Measurements from ENCODE around the gene EDIL3.

EDIL3 gene

GRCh38 chr5:84149094-84149493 lies 235.6 kb downstream of the EDIL3 start:
- DNase-seq: no peak

DNA sequence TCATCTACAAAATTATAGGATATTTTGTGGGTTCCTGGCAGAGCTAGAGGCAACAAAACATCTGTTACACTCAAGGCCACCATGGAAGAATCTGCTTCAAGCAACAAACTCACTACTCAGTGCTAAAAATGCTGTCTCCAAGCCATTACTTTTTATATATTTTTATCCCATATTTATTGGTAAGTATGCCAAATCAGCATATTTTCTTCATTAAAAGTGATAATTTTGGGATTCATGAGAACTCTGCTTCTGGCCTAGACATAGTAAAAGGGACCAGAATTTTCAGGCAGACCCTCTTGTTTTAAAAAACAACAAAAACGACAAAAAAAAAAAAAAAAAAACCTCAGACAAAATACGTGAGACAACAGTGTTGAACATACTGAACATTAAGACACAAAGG lies 236.0 kb downstream of the EDIL3 start:
- DNase-seq: no peak

GRCh38 chr5:84137541-84137940 lies 247.1 kb downstream of the EDIL3 start:
- DNase-seq: no peak

DNA sequence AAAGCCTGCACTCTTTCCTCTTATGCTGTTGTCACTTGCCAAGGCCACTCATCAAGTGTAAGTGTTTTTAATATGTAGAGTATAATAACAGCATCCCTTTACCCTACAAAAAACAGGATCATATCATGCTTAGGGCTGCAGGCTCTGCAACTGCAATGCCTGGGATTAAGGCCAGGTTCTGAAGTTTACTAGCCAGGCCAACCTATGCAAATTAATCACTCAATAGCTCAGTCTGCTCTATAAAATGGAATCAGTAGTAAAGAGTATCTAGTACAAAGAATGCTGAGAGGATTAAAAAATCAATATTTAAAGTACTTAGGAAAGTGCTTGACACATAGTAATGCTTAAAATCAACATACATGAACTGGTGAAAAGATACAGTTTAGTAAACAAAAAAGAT lies 253.3 kb downstream of the EDIL3 start:
- DNase-seq: no peak

DNA sequence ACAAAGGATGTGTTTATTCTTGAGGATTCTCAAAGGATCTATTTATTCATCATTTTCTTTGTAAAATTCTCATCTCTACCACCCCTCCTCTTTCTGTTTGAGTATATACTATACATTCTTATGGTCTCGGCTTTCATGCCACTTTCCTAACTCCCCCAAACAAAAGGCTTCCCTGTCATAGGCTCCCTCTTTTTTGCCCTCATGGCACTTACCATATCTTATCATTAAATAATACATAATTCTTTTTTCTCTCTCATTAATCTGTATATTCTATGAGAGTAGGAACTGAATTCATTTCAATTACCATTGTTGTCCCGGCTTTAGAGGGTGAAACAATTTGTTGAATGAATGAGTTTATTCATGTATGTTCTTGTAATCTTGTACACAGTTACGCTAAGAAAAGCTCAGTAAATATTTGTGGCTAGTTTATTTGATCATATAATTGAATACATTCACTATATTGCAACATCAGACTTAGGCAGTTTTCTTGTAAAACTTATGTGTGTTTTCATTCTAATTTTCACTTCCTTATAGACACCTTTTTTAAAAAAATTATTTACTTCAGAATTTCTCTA lies 254.6 kb downstream of the EDIL3 start:
- DNase-seq: no peak

DNA sequence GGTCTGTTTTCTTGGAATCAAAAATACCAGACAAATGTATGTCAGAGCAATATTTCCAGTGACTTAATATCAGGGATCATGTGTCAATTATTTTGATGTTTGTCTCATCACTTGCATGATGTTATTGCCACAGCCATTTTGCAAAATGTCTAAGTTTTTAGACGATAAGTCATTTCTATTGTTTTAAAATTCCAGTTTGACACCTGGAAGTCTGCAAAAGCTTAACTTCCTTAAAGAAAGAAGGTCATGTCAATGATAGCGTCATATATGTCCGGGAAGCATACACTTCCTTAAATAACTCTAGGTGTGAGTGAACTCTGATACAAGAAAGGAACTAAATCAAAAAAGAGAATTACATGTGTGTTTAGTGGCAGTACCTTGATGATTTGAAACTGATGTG lies 259.5 kb downstream of the EDIL3 start:
- no peak for DNase-seq

DNA sequence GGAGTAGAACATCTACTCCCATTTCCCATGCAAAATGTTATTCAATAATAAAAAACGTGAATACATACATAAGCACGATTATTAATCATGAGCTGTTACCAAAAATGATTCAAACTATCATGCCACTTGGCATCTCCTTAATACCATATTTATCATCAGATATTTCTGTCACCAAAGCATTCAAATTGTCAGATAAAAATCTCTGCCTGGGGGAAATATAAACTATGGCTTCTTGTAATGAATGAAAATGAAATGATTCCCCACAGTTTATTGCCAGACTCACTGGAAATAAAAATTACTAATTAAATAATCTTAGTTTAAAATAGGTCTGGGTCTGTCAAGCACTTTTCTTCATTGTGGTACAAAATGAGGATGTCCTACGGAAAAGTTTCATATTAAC lies 265.4 kb downstream of the EDIL3 start:
- no peak for DNase-seq

DNA sequence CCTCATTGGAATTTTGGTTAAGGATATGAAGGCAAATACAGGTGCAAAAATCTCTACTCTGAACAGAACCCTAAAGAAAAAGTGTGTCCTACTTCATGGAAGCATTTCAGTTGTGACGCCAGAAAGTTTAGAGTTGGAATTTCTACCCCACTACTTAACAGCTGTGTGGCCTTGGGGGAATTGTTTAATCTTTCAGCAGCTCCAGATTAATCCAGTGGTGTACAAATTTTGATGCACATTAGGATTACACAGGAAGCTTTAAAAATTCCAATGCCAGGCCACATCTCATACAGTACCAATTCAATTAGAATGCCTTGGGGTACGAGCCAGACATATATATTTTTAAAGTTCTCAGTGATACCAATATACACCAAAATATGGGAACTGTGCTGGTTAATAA lies 266.1 kb downstream of the EDIL3 start:
- no peak for DNase-seq

GRCh38 chr5:84115727-84116126 lies 269.0 kb downstream of the EDIL3 start:
- DNase-seq: no peak

DNA sequence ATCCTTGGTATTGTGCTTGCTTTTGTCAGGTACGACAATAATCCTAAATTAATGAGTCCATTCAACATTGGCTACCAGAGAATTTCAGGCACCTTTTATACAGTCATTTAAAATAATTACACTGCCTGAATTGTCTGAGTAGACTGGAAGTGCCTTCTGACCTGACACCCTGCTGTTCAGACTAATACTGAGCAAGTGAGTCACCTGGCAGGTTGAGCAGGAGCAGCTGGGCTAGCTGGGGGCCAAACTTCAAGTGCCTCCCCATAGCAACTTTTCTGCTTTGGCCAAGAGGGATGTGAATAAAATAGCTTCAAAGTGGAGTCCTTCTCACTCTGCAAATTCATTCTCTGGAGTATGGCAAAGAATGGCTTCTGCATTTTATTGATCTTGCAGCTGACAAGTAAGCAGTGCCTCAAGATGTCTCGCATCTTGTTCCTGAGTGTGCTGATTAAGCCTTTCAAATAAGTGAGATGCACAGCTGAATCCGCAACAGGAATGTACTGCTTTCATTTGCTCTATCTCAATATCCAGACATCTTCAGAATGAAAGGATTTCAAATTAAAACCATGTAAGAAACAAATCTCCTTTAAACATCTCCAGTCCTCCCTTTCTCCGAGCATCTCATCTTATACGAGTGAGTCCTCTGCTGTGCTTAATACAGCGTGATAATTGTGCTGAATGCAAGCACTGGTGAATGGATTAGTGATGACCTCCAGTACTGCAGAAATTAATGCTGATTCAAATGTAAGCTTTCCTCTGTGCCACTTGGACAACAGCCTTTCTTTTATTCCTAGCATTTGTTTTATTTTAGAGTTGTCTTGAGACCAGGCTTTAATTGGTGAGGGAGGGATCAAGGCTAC lies 271.2 kb downstream of the EDIL3 start:
- DNase-seq: no peak

DNA sequence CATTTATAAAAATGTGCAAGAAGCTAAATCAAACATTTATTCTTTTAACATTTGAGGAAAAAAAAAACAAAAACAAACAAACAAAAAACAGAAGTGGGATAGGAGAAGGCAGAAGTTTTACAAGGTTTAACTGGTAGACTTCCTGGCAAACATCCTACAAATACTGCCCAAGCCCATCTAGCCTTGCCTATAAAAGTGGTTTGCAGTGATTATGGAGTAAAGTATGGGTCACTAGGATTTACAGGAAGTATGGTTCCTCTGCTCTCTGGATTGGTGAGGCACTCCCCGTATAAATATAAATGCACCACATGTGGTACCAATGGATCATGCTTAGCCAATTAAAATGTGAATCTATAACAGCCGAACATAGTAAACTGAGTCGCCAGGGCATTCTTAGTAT lies 291.9 kb downstream of the EDIL3 start:
- no peak for DNase-seq

DNA sequence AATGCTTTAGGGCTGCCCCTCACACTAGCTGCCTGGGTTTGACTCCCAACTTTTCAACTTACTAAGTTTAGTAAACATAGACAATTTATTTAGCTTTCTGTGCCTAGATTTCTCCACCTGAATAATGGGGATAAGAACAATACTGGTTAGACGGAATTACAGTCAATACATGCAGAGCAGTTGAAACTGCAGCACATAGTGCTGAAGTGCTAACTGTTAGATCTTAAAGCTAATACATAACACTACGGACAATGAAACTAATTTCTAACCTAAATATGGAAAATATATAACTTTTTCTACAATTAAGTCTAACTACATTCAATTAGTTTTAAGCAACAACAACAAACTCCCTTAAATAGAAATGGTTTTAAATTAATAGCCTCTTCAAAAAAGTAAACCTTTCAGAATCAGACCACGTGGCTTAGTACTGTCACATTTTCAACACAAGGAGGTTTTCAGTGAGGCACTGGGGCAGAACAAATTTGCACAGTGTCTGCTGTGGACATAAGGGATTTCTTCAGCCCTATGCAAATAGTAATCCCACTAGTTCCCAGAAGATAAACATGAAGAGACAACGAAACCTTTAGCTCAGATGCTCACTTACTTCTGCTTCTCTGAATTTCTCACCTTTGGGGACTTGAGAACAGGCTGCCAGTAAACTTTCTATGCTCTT lies 293.4 kb downstream of the EDIL3 start:
- no peak for DNase-seq

DNA sequence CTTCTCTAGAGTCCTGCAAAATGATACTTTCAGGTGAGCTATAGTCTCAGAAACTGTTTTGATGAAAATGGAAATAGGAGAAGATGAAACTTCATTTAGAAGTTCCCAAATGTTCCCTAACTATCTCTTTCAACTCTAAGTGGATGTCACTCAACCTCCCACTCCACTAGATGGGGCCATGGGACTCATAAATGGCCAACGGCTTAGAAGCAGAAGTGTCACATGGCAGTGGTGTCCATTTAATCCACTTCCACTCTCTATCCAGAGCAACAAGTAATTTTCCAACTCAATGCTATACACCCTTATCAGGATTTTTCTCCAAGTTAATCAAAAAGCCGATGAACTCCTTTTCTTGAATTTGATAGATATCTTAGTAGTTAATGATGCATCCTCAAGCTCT lies 295.7 kb downstream of the EDIL3 start:
- no peak for DNase-seq

GRCh38 chr5:84086511-84086910 lies 298.2 kb downstream of the EDIL3 start:
- DNase-seq: no peak

GRCh38 chr5:84085387-84086041 lies 299.2 kb downstream of the EDIL3 start:
- DNase-seq: no peak

GRCh38 chr5:84080908-84081307 lies 303.8 kb downstream of the EDIL3 start:
- DNase-seq: no peak

- no peak for DNase-seq
Observed at GRCh38 chr5:84072339-84072738, 312.3 kb downstream of the EDIL3 start.

DNA sequence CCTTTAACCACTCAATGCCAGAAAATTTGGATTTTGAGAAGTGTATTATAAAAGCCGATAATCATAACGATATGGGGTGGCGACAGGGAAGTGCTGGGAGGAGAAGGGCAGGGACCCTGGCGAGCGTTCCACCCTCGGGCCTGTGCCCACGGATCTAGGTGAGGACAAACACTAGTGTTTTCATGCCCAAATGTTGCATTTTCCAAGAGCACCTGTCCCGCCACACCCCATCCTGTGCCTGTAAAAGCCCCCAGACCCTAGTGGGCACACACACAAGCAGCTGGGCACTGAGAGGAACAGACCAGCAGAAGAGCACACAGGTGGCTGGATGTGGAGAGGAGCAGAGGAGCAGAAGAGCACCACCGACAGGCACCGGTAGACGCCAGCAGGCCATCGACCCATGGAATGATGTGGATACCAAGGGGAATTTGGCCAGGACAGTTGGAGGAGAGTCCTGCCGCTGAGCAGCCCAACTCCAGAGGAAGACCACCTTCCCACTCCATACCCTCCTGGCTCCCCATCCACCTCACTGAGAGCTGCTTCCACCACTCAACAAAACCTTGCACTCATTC lies 315.0 kb downstream of the EDIL3 start:
- DNase-seq: no peak

DNA sequence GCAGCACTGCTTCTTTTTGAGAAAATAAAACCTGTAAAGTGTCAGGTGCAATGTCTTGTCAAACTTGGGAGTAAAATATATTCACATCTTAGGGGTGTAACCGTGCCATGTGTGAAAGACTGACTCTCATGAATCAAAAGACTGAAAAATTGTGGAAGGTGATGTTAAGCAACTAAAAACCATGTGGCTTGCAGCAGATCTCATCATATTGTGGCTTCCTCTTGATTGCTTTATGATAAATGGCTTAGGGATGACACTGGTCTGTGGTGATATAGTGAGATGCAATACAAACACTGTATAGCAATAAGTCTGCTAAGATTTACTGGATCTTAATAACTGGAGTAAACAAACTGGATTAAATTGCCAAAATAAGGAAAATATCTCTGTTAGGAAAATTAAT lies 321.6 kb downstream of the EDIL3 start:
- no peak for DNase-seq

DNA sequence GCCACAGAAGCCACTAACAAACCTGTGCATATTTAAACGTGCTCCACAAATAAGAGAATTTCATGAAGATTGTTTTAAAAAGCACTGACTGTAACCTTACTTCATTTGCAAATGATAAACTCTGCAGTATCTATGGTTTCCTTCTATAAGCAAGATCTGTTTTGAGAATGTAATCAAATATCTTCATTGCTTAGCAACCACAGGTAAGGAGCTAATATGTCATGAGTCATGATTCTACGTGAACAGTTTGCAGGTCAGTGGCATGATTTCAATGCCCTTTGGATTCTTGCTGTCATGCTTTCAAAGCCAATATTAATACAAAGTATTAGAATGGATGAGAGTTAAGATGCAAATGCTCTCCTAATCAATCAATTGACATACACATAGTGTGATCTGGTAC lies 325.0 kb downstream of the EDIL3 start:
- DNase-seq: no peak

DNA sequence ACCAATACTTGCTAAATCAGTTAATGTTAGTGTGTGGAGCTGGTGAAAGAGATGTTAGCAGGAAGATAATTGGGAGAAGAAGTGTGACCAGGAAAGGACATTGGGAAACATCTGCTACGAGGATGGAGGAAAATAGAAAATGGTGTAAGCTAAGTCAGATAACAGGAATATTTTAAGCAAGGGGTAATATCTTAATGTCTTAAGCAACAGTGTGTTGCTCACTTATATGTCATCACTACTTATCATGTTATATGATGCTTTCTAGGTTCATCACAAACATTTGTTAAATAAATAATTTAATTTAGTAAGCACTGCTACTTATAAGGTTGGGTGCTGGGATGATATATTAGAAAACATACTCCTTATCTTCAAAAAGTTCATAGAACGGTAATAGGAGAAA lies 326.1 kb downstream of the EDIL3 start:
- DNase-seq: no peak

DNA sequence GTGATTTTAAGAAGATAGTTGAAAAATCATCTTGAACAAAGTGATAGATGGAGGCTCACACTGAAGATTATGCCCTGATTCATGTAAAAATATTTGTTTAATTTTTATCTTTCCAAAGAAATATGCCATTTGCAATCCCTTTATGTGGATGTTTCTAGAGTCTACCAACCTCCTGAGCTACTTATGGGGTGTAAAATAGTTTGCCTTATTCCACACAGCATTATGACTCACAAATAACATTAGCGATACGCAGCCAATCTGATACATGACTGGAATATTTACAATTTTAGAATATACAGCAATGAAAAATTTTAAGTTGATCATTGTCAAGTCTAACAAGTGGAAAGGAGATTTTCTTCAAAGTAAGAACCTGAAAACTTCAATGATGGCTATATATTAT lies 327.5 kb downstream of the EDIL3 start:
- DNase-seq: no peak

- no peak for DNase-seq
Observed at GRCh38 chr5:84045964-84046363, 338.7 kb downstream of the EDIL3 start.

Measured in stimulated activated CD4-positive, alpha-beta T cell treated with anti-CD3 and anti-CD28 coated beads, Interleukin-4, amount 100 ng/mL, for 24 hours (primary cell).